Urinary bladder (tissue), 4 donors: ENCODE measurements around the gene ARAP2. TPM values are rescaled to one million over a fixed set of nuclear protein-coding genes. Genes with fewer than 3 reads are reported as not detected.

Experiments used
- DNase-seq: peaks from one replicate; pipeline ENCODE4 v3.0.0-alpha.2; 2015; ENCODE audit errors: extremely low spot score
- H3K27ac ChIP-seq: one replicate; pipeline ENCODE4 v1.5.1; 2013; ENCODE audit warnings: low read depth, mild to moderate bottlenecking, moderate library complexity
- H3K36me3 ChIP-seq: one replicate; pipeline ENCODE4 v1.6.1; 2013; ENCODE audit warnings: mild to moderate bottlenecking, moderate library complexity; ENCODE audit not compliant: insufficient read depth
- H3K4me1 ChIP-seq: one replicate; pipeline ENCODE4 v1.6.1; 2013; ENCODE audit warnings: mild to moderate bottlenecking, moderate library complexity; ENCODE audit not compliant: insufficient read depth
- H3K4me3 ChIP-seq: one replicate; pipeline ENCODE4 v1.5.1; 2013; ENCODE audit warnings: low read depth, low read length
- WGBS: extraction: QIAGEN DNeasy Blood & Tissue Kit; methylation state at CpG from one replicate; pipeline ENCODE4 v1.1.7; 2013; 5-methylcytosine and 5-hydroxymethylcytosine counted together
- polyA plus RNA-seq: library from polyadenylated mRNA; stranded (reverse); fragments of 200-250 nt; gene quantifications from one replicate; pipeline ENCODE4 v1.2.3, GENCODE V29; 2013
- total RNA-seq: library from RNA; depleted of rRNA; stranded (reverse); fragments of >200 nt; gene quantifications from one replicate; pipeline ENCODE4 v1.2.3, GENCODE V29; 2014
- donor health status: healthy with polysubstance abuse.
- donor health status: healthy.

The ARAP2 gene
- total and polyA plus RNA-seq, 2 donors: 1.5 to 34.1 TPM

- Histone ChIP-seq H3K4me1 (no peaks in the 10 kb centered on the region), H3K36me3 (no peaks in the 10 kb centered on the region), H3K4me3 (no peak overlapping the region), H3K27ac (no peak overlapping the region)
- 89% methylated on average over 4 of the region's 4 CpGs for WGBS
- no peak for DNase-seq
Observed at GRCh38 chr4:36274158-36274557, 29.8 kb upstream of the ARAP2 start.

DNA sequence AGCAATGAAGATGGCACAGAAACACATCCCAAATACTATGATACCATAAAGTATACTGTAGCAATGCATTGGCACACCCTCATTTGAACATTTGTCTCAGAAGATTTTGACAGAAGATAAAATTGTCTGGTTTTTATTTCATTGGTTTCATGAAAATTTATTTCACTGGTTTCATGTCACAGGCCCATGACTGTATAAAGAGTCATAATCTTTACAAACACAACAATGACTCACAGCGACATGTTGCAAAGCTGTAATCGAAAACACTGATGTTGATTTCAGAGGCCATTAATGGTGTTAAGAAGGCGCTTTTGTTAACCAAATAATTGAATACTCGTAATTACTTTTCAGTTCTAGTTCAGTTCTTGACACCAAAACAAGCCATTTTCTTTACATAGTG lies 29.0 kb upstream of the ARAP2 start:
- WGBS: 80% methylated on average over 4 of the region's 4 CpGs

DNA sequence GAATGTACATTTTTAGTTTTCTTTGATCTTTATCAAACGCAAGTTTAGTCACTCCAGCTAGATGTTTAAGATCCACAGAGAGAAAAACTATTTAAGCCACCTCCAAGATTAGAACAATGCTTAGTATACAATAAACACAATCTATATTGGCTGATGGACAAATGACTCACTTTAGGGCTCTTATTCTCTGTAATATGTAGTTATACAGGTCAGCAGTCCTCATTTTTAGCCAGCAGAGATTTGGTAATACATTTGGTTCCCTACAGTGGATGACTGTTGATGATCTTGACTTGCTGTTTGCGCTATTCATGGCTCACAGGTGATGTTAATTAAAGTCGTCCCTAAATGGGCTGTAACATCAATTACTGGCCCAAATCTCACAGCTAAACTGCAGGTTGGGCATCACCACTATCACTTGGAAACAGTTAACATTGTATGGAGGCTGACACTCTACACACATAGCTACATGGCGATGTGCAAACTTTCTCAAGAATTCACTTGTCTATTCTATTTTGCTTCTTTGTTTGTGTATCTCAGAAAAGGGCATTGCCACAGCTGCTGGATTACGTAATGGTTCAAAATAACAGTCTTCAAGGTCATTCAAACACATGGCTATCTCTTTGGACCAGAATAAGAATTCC lies 25.3 kb upstream of the ARAP2 start:
- WGBS: 77% methylated on average over 5 of the region's 5 CpGs
- Histone ChIP-seq H3K27ac (no peak overlapping the region), H3K4me3 (no peak overlapping the region), H3K4me1 (no peaks in the 10 kb centered on the region), H3K36me3 (no peaks in the 10 kb centered on the region)
- DNase-seq: no peak

More for the DNA sequence above, 29.0 kb upstream of the ARAP2 start:
- Histone ChIP-seq H3K36me3 (no peaks in the 10 kb centered on the region), H3K4me1 (no peaks in the 10 kb centered on the region), H3K4me3 (no peak overlapping the region), H3K27ac (no peak overlapping the region)
- DNase-seq: no peak

GRCh38 chr4:36269101-36269500 lies 24.8 kb upstream of the ARAP2 start:
- Histone ChIP-seq H3K27ac (no peak overlapping the region), H3K36me3 (no peaks in the 10 kb centered on the region), H3K4me1 (no peaks in the 10 kb centered on the region), H3K4me3 (no peak overlapping the region)
- WGBS: 66% methylated on average over 4 of the region's 4 CpGs
- no peak for DNase-seq

- Histone ChIP-seq H3K4me3 (no peak overlapping the region), H3K36me3 (no peaks in the 10 kb centered on the region), H3K27ac (no peak overlapping the region), H3K4me1 (no peaks in the 10 kb centered on the region)
- WGBS: 48% methylated on average over 2 of the region's 2 CpGs
- no peak for DNase-seq
Observed at GRCh38 chr4:36267486-36268268, 23.4 kb upstream of the ARAP2 start.

- WGBS: 89% methylated on average over 2 of the region's 2 CpGs
- H3K36me3 ChIP-seq: no peaks in the 10 kb centered on the region
- H3K4me1 ChIP-seq: no peaks in the 10 kb centered on the region
- no peak for DNase-seq
- no peak overlapping the region for H3K4me3 ChIP-seq
- H3K27ac ChIP-seq: no peak overlapping the region
Observed at GRCh38 chr4:36264207-36264826, 20.0 kb upstream of the ARAP2 start.

DNA sequence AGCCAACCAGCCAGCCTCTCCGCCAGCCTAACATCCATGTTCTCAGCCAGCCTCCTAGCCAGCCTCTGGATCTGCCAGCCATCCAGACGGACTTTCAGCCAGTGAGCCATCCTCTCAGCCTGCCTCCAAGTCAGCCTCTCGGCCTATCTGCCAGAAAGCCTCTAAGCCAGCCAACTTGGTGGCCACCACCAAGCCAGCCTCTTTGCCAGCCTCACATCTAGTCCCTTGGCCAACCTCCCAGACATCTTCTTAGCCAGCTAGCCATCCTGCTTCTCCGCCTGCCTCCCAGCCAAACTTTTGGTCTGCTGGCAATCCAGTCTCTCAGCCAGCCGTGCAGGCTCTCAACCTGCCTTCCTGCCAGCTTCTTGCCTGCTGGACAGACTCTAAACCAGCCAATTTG lies 16.4 kb upstream of the ARAP2 start:
- 84% methylated on average over 5 of the region's 5 CpGs for WGBS

DNA sequence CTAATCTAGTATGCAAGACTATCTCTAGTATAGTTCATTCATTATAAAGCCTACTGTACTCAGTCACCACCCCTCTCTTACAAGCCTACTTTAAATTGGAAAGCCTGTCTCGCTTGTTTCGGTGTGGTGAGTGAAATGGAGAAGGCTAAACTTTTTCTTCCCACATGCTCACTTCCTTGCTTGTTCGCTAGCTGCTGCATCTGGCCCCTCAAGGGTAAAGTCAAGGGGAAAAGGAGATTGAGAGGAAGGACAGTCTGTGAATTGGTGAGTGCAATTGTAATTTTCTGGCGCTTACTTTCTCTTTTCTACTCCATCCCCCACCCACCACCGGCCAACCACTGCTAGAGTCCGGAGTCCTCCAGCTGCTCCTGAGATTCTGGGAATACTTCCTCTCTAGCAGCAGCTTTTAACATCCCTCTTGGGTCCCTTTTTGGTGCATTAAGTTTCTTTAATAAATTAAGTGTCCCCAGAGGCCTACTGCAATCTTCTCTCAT lies 12.1 kb upstream of the ARAP2 start:
- WGBS: 67% methylated on average over 6 of the region's 6 CpGs
- Histone ChIP-seq H3K27ac (no peak overlapping the region), H3K4me1 (no peaks in the 10 kb centered on the region), H3K4me3 (no peak overlapping the region), H3K36me3 (no peaks in the 10 kb centered on the region)
- DNase-seq: no peak

More for the DNA sequence above, 16.4 kb upstream of the ARAP2 start:
- Histone ChIP-seq H3K4me1 (no peaks in the 10 kb centered on the region), H3K36me3 (no peaks in the 10 kb centered on the region), H3K27ac (no peak overlapping the region), H3K4me3 (no peak overlapping the region)
- DNase-seq: no peak

DNA sequence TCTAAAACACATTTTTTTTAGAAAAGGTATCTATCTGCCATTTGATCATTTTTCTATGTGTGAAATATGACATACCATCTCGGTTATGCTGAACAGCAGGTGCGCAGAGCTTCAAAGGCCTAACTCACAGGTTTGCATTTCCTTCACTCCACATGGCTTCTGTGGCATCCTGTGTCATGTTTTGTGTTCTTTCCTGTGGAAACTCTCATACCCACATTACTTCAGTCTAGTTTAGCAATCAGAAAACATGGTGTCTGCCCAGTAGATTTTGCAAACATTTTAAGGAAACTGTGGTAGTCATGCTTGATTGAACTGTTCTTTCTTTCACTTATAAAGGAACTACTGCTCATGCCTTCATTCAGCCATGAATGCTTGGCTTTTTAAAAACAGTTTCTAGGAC lies 11.3 kb upstream of the ARAP2 start:
- no peaks in the 10 kb centered on the region for H3K36me3 ChIP-seq
- H3K4me1 ChIP-seq: no peaks in the 10 kb centered on the region
- DNase-seq: no peak
- H3K4me3 ChIP-seq: no peak overlapping the region
- 83% methylated on average over 2 of the region's 2 CpGs for WGBS
- H3K27ac ChIP-seq: no peak overlapping the region

- H3K4me1 ChIP-seq: no peaks in the 10 kb centered on the region
- WGBS: 83% methylated on average over 2 of the region's 2 CpGs
- no peak for DNase-seq
- H3K27ac ChIP-seq: no peak overlapping the region
- H3K36me3 ChIP-seq: no peaks in the 10 kb centered on the region
- H3K4me3 ChIP-seq: no peak overlapping the region
Observed at GRCh38 chr4:36254371-36254770, 10.1 kb upstream of the ARAP2 start.

GRCh38 chr4:36251983-36252382 lies 7.7 kb upstream of the ARAP2 start:
- H3K4me3 ChIP-seq: no peak overlapping the region
- 48% methylated on average over 2 of the region's 2 CpGs for WGBS
- H3K4me1 ChIP-seq: no peaks in the 10 kb centered on the region
- H3K36me3 ChIP-seq: no peaks in the 10 kb centered on the region
- H3K27ac ChIP-seq: no peak overlapping the region
- DNase-seq: no peak

- DNase-seq: no peak
- 73% methylated on average over 1 of the region's 1 CpG for WGBS
- Histone ChIP-seq H3K27ac (no peak overlapping the region), H3K4me1 (no peaks in the 10 kb centered on the region), H3K4me3 (no peak overlapping the region), H3K36me3 (no peaks in the 10 kb centered on the region)
Observed at GRCh38 chr4:36249610-36250009, 5.3 kb upstream of the ARAP2 start.

DNA sequence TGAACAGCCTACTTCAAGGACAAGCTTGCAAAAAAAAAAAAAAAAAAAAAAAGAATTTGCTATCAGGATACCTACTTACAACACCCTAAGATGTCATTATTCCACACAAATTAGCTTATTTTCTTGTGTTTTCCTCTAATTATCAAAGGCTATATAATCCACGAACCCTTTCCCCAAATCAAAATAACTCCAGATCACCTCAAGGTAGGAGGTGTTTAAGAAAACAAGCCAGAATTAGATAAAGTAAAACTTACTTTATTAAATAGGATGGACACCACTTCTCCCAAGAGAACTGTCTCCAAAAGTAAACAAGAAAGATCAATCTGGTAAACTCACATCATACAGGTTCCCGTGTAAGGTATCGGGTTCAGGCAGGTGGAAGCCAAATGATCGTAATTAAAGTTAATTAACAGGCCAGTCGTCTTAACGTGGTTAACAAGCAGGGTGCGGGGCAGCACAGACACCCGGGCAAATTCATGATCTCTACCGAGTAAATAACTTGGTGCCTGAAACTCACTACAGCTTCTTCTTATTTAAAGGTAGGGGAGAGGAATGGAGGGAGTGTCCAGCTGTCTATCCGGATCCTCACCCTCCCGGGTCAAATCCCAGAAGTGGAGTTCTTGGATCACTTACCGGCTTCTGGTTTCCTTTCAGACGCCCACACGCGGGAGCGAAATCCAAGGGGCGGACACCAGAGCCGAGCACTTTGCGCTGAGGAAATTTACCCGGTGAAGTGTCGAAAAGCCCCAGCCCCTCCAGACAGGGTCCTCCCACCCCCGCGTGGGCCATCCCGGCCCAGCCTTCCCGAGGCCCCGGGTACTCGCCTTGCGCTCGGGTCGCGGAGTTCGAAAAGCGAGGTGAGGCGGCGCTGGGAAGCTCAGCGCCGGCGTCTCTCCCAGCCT lies 708 bp downstream of the ARAP2 start:
- no peak for DNase-seq
- Histone ChIP-seq H3K4me1 (no peaks in the 10 kb centered on the region), H3K36me3 (no peaks in the 10 kb centered on the region), H3K27ac (peak overlapping the region; percentile 91), H3K4me3 (peak overlapping the region; percentile 65)
- WGBS: 3% methylated on average over 38 of the region's 38 CpGs
